LoVo (cell line): ENCODE data around the gene ZSCAN20.

ENCODE experiments used
- DNase-seq: peaks from one replicate; pipeline ENCODE4 v3.0.0-alpha.2; 2016; ENCODE audit warnings: low spot score

Gene ZSCAN20

DNA sequence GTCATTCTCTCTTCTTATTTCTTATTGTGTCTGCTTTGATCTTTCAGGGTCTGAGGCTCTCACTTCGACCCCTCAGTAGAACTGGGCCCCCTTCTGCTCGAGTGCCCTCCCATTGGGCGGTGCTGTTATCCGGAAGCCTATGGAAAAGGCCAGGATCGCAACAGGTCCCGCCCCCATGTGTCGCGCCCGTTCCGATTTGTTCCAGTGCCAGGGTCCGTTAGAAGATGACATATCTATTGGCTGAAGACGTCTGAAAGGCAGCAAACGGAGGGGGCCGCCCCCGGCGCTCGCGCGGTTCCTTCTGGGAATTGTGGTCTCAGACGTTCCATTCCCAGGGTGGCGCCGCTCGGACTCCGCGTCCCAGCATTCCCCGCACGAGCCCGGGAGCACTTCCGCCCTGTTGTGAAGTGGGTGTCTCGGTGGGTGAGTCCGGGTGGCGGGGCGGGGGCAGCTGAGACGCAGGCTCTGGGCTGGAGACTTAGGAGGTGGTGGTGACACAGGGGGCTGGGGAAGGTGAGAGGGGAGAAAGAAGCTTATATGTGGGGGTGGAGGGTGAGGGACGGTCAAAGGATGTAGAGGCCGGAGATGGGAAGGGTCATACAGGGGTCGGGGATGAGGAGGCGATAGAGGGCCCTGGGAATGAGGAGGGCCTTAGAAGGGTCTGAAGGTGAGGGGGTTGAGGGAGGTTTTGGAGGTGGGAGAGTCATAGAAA lies at the start of gene ZSCAN20:
Gene ZSCAN20 (plus strand): TSS at position 377 of the 712 bp plus-strand sequence. CDS start 6,644 bp downstream, outside the sequence.
- DNase-seq, result peak; percentile 97

DNA sequence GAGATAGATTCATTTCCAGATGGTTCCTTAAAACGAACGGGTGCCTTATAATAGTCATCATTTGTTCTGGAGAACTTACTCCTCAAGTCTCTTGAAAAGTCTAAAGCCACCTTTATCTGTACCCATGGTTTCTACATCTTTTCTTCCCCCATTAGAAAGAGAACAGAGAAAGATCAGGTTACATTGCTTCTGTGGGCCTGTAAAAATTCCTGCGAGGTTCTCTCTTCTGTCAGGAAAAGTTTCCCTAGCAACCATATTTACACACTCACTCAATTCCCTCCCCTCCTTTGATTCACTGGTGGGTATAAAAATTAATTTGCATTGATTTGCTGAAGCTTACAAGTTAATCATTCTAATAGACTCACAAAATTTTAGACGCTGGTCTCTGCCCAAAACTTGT lies 48.2 kb upstream of the ZSCAN20 start:
- DNase-seq, result no peak

DNA sequence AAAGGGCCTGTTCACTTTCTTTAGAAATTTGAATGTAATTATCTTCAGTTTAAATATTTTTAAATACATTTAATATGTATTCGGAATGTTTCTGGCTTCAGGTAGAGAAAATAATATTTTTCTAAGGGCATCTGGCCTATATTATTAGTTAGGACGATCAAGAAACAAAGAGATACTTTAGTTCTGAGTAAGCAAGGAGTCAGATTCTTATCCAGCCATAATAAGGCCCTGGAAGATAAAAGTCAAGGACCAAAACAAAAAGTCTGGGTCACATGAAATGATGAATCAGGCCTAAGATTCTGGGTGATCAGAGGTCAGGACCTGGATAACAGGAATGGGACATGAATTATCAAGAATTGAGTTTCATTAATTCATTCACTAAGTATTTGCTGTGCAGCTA lies 47.8 kb upstream of the ZSCAN20 start:
- no peak for DNase-seq

DNA sequence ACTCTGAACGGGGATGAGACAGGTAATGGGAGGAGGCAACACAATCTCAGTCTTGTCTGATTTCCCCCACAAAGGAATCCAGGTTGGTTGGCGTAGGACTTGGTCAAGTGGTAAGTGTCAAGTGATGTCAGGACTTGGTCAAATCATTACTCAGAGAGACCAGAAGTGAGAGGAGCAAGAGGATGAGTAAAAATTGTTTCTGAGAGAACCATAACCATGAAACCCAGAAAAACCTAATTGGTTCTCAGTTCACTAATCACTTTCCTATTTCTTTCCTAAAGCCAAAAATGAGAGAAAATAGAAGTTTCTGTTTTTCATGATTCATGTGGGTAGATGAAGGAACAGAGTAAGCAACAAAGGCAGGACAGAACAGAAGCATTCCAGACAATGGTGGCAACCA lies 46.5 kb upstream of the ZSCAN20 start:
- no peak for DNase-seq

DNA sequence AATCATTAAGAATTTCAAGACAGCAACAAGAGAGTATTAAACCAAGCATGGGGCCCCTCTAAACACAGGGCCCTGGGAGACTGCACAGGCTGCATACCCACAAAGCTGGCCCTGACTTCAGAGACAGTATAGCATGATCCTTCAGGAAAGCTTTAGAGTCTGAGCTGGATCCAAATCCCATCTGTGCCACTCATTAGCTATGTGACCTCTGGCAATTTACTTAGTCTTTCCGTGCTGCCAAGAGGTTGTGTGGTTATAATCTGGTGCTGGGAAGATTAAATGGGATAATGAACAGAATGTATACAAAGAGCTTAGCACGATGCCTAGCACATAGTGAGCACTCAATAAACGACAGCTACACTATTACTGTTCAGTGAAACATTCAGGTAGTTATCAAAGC lies 45.5 kb upstream of the ZSCAN20 start:
- no peak for DNase-seq

DNA sequence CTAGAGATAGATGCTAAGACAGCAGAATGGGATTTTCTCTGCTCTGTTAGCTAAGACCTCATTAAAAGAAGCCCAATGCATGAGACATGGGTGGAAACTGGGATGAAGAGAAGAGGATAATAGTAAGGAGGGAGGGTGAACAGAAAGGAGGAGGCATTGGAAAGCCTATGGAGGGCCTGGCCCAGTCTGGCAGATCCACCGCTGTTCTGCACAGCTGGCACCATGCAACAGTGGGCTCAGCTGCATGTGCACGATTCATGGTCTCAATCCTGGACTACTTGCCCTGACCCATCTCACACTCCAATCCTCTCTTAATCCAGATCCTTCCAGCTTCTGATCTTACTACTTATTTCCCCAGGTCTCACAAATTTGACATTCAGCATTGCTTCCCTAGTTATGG lies 43.8 kb upstream of the ZSCAN20 start:
- no peak for DNase-seq

DNA sequence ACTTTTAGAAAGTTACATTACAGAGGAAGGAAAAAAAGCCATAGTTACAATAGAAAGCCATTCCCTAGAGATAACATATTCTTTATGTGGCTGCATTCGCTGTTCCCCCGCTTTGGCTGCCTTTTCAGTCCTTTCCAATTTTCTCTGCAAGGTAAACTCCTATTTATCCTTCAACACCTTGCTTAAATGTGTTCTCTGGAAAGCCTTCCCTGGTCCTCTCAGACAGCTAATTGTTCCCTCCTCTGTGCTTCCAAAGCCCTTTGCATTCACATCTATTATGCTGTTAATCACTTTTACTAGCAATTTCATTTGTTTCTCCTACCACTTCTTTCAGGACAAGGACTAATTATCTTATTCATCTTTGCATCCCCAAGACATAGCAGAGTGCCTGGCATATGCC lies 43.1 kb upstream of the ZSCAN20 start:
- DNase-seq, result no peak

DNA sequence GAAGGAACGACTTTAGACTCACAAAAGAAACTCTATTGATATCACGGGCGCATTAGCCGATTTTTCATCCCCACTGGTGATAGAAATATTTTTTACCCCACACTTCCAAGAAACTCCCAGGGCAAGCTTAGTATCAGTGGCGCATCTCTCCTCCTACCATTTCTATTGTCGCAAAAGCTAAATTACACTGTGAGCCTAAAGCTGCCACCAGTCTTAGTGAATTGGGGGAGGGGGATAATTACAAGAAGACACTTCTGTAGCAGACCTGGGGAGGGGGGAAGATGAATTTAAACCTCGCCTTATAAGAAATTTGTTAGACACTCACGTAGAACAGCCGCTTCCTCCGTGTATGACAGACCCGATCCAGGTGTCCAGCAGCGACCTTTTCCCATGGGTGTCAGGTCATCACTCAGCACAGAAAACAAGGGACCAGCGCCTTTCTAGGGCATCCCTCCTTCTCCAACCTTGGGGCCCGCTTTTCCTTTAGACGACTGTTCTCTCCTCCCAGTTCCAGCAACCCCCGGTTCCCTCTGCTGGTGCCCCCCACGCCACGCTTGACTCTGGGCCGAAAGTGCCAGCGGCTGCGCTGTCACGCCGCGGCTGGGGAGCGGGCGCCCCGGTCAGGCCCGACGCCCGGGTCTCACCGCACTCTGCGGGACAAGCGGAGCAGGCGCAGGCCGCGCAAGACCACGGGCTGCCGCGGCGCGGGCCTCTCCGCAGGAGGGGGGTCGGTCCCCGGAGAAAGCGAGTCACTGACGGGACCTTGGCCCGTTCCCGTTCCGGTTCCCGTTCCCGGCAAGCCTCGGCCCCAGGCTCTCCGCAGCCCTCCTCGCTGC lies 42.4 kb upstream of the ZSCAN20 start:
- DNase-seq, result peak; percentile 3

DNA sequence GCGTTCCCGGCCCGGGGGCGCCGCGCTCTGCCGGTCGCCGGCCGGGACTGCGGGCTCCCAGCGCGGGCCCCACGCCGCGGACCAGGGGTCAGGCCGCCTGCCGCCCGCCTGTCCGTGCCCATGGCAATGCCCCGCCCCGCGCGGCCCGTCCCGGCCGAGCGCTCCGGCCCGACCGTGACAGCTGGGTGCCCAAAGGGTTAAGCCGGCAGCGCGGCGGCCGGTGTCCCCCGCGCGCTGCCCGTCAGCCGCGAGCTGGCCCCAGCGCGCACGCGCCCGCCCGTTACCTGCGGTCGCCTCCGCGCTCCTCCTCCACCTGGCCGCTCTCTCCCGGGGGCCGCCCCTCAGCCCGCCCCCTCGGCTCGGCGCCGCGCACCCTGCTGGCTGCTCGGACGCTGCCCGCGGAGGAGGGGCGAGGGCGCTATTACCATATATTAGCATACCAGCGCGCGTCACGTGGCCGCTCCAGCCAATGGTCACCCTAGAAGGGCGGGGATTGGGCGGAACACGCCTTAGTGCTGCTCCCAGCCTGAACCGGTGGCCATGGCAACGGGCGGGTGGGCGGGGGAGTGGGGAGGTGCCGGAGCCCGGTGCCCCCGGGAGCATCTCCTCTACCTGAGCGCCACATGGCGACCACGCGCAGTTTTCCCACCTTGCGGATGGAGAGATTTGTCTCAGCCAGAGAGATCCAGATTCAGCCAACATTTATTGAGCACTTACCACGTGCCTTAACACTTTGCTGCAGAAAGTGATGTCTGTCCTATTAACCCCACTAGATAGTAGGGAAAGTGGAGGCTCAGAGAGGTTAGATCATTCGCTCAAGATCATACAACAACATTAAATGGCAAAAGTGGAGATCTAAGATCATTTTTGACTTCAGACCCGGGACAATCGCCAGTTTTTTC lies 41.5 kb upstream of the ZSCAN20 start, which contains the start of gene PHC2:
Gene PHC2 (minus strand): TSS at position 404 of the 902 bp plus-strand sequence. CDS start 55,556 bp downstream, outside the sequence.
- peak; percentile 93 for DNase-seq

DNA sequence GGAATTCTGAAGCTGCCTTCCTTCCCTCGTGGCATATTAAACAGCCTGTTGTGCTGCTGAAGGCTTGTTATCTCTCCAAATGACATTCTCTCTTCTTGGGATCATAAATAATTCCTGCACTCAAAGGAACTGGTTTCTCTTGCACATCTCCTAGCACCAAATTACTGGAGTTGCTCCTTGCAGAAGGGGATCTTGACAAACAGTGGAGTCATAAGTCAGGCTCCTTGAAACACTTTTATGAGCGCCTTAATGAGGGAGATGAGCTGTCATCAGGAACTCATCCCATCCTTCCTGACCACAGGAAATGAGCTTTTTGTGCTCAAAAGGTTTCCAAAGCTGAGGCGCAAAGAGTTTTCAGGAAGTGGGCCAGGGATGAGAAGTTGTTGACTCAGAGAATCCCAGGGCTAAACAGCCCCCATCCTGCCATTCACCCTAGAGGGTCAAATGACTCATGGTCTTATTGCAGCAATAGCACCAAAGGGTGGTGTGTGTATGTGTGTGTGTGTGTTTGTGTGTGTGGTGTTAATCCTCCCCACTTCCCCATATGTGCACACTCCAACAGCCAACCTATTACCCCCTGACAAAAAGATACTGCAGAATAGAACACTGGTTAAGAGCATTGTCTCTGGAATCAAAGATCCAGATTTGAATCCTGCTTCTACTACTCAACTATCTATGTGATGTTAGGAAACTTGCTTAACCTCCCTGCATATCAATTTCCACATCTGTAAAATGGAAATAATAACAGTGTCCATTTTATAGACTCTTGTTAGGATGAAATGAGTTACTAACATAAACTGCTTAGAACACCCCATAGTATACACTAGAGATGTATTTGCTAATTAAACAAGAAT lies 38.7 kb upstream of the ZSCAN20 start:
- peak; percentile 77 for DNase-seq

DNA sequence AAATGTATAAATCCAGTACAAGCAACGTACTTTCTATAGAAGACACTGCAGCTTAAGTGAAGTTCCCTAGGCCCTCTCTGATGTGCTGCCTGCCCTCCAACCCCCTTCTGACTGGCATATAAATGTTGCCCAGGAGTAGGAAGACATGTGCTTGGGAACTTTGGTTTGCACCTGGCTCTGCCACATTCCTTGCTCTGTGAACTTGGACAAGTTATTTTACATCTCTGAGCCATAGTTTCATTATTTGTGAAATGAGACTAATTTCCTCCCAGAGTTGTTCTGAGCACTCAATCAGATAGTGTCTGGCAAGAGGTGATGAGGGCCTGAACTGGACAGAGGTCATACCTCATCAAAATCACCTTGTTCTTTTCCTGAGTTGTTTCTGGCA lies 38.1 kb upstream of the ZSCAN20 start:
- DNase-seq, result no peak

DNA sequence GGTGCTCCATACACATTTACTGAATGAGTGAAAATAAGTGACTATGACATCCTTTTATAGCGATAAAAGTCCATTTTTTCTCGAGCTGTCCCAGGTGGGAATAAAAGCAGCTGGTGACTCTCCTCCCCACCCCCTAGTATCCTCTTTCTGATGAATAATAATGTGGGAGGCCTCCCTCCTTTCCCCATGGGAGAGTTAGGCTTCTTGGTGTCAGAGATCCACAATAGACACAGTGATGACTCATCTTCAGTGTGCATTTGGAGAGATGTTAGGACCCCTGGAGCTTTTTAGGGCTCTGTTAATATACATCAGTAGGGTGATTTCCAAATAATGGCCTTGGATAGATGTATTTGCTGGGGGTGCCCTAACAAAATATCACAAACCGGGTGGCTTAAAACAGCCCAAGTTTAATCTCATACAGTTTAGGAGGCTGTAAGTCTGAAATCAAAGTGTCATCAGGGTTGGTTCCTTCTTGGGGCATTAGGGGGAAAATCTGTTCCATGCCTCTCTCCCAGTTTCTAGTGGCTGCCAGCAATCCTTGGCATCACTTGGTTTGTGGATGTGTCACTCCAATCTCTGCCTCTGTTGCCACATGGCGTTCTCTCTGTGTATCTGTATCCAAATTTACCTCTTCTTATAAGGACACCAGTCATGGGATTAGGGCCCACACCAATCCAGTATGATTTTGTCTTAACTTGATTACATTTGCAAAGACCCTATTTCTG lies 37.2 kb upstream of the ZSCAN20 start:
- DNase-seq, result no peak

DNA sequence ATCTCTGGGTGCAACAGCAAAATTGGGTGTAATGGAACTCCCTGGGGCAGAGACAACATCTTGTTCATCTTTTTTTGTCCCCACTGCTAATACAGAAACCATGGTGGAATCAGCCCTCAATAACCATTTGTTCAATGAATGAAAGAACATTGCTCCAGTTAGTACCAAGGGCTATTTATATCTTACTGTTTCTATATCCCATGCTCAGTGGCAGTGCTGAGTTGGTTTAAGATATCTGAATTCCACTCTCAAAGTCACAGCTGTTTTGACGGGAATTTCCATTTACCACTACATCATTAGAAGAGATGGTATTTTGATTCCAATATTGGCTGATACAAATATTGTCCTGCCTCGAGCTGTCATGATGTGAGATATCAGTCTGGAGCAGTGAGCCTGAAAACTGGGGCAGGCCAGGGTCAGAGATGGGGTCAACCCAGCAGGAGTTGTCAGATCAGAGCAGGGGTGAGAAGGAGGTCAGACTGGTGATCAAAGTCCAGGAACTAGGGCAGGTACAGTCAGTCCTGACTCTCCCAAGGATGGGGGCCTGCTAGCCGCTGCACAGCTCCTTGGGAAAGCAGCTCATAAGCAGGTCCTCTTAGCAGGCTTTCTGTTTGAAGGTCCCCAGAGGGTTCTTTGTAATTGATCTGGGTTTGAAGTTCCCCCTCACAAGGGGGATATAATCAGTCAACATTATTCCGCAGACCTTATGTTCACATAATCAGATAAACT lies 35.7 kb upstream of the ZSCAN20 start:
- no peak for DNase-seq

DNA sequence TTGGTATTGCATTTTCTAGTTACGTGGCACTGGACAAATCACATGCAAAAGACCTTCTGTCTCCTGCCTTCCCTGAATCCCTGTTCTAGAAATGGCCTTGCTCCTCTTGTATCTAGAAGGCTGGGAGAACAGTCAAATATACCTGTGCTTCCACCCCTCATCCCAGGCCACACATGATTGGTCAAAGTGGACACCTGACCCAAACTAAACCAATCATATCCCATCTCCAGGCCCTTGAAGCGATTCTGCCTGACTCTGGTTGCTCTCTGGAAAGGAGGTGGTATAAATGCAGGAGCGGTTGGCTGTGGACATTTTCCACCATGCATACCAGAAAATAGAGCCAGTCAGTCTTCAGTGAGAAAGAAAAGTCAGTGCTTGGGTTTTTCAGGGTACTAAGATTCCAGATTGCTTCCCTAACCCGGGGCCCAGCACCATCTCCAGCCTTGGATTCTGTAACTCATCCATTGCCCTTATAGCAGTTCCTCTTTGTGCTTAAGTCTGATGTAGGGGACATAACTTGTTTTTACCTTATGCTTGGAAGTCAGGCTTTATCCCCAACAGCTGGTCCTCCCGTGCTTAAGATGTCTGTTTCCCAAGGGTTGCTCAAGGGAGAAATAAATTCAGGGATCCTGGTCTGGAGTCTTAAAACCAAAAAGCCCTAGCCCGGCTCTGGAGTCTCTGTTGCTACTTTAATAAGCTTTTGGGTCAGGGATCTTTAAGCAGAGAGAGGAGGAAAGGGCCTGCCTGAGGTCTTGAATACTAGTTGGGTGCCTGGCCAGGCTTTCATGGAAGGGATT lies 33.9 kb upstream of the ZSCAN20 start:
- no peak for DNase-seq

DNA sequence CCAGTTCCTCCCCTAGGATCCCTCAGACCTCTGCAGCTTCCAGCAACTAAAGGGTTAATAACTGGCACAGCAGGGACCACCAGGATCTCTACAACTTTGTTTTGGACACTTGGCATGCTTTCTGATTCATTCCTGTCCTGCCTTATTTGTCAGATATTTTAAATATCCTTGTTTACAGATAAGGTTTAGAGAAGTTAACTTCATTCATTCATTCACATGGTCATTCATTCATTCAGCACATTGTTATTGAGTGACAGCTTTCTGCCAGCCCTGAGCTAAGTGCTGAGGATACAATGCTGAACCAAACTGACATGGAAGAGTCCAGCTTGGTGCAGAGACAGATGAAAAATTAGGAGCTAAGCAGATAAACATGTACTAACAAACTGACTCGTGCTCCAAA lies 32.8 kb upstream of the ZSCAN20 start:
- DNase-seq, result no peak

DNA sequence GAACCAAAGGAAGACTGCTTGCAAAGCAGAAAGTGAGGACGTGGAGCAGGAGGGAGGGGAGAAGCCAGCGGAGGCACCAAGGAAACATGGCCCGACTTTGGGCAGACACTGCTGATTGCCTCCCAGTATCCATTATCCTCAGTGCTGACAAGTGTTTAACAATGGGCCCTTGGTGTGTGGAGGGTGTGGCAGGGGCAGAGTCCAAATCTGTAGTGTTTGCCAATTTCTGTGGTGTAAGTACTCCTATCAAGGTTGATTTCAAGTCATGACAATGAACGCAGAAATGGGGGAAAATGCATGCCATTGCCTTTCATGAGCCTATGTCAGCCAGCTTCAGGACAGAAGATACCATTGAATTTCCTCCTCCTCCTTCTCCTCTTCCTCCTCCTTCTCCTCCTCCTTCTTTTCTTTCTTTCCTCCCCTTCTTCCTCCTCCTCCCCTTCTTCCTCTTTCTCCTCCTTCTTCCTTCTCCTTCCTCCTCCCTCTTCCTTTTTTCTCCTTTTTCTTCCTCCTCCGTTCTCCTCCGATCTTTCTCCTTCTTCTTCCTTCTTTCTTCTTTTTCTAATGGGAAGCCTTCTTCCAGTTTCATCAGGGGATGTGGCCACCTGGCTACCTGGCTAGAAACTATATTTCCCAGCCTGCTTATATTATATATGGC lies 31.2 kb upstream of the ZSCAN20 start:
- peak; percentile 81 for DNase-seq

DNA sequence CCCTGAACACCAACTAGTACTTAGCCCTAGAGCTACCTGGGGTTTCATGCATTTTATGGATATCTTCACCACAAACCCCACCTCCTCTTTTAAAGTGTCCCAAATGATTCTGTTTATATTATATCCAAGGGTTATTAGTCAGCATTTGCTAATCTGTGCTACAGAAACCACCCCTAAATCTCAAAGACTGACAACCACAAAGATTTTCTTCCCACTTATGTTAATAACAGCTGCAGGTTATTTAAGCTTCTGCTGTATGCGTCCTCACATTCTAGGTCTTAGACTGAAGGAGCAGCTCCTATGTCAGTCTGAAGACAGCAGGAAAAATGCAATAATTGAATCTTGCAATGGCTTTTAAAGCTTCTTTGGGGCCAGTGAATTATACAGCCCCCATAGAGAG lies 30.3 kb upstream of the ZSCAN20 start:
- DNase-seq, result no peak

DNA sequence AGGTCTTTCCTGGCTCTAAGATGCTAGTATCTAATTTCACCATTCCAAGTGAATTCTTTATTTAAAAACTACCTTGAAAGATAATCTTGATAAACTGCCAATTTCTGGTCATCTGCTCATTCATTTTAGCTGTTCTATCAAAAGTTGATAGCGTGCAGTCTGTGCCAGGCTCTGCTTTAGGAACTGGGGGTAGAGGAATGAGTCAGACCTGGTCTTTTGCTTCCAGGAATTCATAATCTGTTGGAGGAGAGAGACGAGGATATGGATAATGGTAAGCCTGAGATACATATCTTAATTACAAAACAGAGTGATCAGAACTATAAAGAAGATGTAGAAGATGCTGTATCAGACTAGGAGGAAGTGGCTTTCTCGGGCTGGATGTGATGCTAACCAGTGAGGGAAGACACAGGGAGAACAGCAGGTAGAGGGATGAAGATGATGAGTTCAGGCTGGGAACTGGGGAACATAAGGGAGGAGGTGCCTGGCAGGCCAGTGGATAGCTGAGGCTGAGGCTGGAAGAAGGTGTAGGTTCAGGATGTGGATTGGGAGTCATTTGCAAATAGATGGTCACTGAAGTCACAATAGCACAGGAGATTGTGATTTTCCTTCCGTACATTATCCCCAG lies 29.3 kb upstream of the ZSCAN20 start:
- DNase-seq, result no peak
